Coronary artery (tissue), 2 donors: ENCODE data around the gene ANKRD29.
"Not testable (repeated sequence)": the region's sequence is repeated elsewhere in the genome, so short reads cannot be mapped to it uniquely, and the experiment has no call there.

ENCODE experiments used
- DNase-seq: peaks from one replicate; pipeline ENCODE4 v3.0.0-alpha.2; 2017; ENCODE audit warnings: low spot score
- H3K27ac ChIP-seq, 2 donors: fragments of 200-600 bp; sonication (generic); one replicate each; pipeline ENCODE4 v1.5.1; 2016 to 2019
- H3K4me3 ChIP-seq: fragments of 200-600 bp; sonication (generic); 2 replicates; pipeline ENCODE4 v1.5.1; 2016; ENCODE audit warnings: mild to moderate bottlenecking, moderate library complexity
- CTCF ChIP-seq: fragments of 200-600 bp; sonication (generic); IDR thresholded peaks from one replicate; pipeline ENCODE4 v1.5.1; 2019; ENCODE audit warnings: antibody characterized with exemption

ANKRD29 gene

DNA sequence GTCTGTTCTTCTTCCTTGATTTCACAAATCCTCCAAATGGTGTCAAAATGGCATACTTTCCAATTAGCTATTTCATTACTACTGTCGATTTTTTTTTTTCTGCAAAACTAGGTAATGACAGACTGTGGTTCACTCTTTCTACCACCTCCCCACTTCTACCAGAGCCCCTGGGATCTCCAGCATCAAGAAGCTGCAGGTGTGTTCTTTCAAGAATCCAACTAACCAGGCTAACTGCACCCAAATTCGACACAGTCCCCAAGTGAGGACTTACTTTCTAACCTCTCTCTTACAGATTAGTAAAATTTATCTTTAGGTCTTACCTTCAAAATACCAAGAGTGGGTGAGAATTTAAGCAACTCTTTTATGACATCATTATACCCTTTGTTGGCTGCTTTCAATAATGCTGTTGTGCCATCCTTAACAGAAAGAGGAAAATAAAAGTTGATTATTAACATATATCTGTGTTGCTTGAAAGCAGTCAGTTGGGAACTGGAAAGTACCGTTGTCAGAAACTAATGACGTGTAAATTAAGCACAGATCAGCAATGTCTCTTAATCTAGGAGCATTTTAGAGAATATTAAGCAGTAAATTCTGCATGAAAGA, 45.2 kb downstream of the ANKRD29 start:
- TF ChIP-seq CTCF, result no peak
- DNase-seq, result no peak
- Histone ChIP-seq H3K27ac (no peak overlapping the region), H3K4me3 (no peak overlapping the region)

DNA sequence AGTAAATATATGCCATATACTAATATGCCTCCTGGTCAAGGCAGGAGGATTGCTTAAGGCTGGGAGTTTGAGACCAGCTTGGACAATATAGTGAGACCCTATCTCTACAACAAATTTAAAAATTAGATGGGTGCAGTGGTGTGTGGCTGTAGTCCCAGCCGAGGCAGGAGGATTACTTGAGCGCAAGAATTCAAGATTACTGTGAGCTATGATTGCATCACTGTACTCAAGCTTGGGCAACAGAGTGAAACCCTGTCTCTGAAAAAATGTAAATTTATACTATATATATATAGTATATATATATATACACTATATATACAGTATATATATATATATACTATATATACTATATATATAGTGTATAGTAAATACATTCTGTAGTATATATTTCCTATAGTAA, 46.5 kb downstream of the ANKRD29 start:
- no peak for TF ChIP-seq CTCF

GRCh38 chr18:23614891-23615290, 47.8 kb downstream of the ANKRD29 start:
- Histone ChIP-seq H3K27ac (no peak overlapping the region), H3K4me3 (no peak overlapping the region)
- TF ChIP-seq CTCF, result no peak
- no peak for DNase-seq

More for the DNA sequence above, 46.5 kb downstream of the ANKRD29 start:
- no peak overlapping the region for H3K27ac ChIP-seq
- DNase-seq, result no peak
- H3K4me3 ChIP-seq, result no peak overlapping the region

DNA sequence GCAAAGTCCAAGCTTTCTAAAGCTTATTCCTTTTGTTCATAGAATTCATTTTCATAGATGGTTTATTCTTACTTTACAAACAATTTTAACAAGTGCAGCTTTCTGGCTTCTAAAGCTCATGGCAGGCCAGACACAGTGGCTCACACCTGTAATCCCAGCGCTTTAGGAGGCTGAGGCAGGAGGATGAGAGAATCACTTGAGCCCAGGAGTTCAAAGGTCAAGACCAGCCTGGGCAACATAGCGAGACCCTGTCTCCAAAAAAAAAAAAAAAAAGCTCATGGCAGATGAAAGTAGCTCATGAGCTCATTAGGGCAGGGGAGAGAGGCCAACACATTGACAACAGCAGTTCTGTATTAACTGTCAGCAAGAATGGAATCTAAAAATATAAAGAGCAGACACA, 48.3 kb downstream of the ANKRD29 start:
- TF ChIP-seq CTCF, result no peak
- H3K4me3 ChIP-seq, result no peak overlapping the region
- H3K27ac ChIP-seq, result no peak overlapping the region
- no peak for DNase-seq

GRCh38 chr18:23613091-23613475, 49.6 kb downstream of the ANKRD29 start:
- H3K4me3 ChIP-seq, H3K27ac ChIP-seq, DNase-seq: not testable (repeated sequence)

GRCh38 chr18:23612434-23613090, 50.1 kb downstream of the ANKRD29 start:
- Histone ChIP-seq H3K27ac (no peak overlapping the region), H3K4me3 (no peak overlapping the region)
- DNase-seq, result no peak
- TF ChIP-seq CTCF, result no peak

DNA sequence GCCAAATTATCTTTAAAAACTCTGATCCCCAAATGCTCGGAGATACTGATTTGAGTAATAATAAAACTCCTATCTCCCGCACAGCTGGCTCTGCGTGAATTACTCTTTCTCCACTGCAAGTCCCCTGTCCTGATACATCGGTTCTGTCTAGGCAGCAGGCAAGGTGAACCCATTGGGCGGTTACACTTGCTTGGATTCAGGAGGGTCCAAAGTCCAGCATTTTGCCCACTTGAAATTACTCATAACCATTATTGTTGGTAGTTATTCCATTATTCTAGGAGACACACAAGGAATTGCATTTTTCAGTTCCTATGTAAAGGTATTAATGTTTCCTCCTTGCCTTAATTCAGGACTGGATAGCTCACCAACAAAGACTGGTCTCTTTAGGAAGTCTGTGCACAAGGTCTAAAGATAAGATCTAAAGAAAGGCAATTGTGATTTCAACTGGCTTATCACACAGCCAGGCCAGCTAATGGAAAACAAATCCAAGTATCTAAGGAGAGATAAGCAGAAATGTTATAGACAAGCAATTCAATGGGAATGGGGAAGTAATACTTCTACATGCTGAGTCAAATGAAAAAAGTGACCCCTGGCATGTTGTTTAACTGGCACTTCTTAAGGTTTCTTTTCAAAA, 53.2 kb downstream of the ANKRD29 start:
- Histone ChIP-seq H3K4me3 (no peak overlapping the region), H3K27ac (no peak overlapping the region)
- DNase-seq, result no peak
- no peak for TF ChIP-seq CTCF
